NCI-H446 treated with DMSO at 0.1 percent for 48 hours (cell line): ENCODE measurements around the gene FKBP4.

Experiments used
- DNase-seq: peaks from one replicate; lab custom pipeline; 2025; lab: John Stamatoyannopoulos, UW

Gene FKBP4

GRCh38 chr12:2853626-2854025 lies 58.9 kb downstream of the FKBP4 start:
- DNase-seq, result peak; percentile 27
